Activated CD8-positive, alpha-beta memory T cell treated with anti-CD3 and anti-CD28 coated beads for 36 hours (primary cell): ENCODE data around the gene SRSF6. TPM values are rescaled to one million over a fixed set of nuclear protein-coding genes. Genes with fewer than 3 reads are reported as not detected.

ENCODE experiments used
- total RNA-seq, 2 experiments: library from RNA; stranded (reverse); gene quantifications; one replicate each; pipeline ENCODE4 v1.2.3, GENCODE V29; 2021

SRSF6 gene
- total RNA-seq, 2 experiments from 2014 or later, result 182 to 184 TPM

Other genes starting within 250 kb of the SRSF6 start
- gene L3MBTL1, start 49.8 kb downstream of the SRSF6 start, total RNA-seq, result 1 to 10 TPM; 4.4 to 5.2 TPM
- gene SGK2, start 101.1 kb downstream of the SRSF6 start, total RNA-seq, result under 1 TPM in 1 of 2 experiments, not detected in 1; 0.15 TPM
- 10 to 100 TPM; 18.4 to 19.0 TPM for gene IFT52, start 133.0 kb downstream of the SRSF6 start, total RNA-seq
- gene MYBL2, start 209.2 kb downstream of the SRSF6 start, total RNA-seq, result 10 to 100 TPM; 91.7 to 92.0 TPM